Panc1 (cell line): ENCODE results near the gene TMEM225.

Experiments
- POLR2AphosphoS5 ChIP-seq: IDR thresholded peaks from 2 replicates; pipeline ENCODE4 v1.6.1; 2012; ENCODE audit warnings: mild to moderate bottlenecking, low read depth, low read length, moderate library complexity
- REST ChIP-seq, 2 experiments: IDR thresholded peaks; 2 replicates each; pipeline ENCODE4 v1.6.1; 2011 to 2012; ENCODE audit warnings: low read depth in 2 of 2, control low read depth in 1 of 2, low read length in 1 of 2, mild to moderate bottlenecking in 1 of 2, moderate library complexity in 1 of 2; ENCODE audit not compliant: insufficient read depth in 1 of 2

GRCh38 chr11:123903932-123904331, 18.5 kb upstream of the TMEM225 start:
- no peak for TF ChIP-seq POLR2AphosphoS5
- TF ChIP-seq REST (IDR thresholded peaks at IDR 0.05; ENCODE audit: insufficient read depth in 1 of 2, low read depth in 2 of 2, low read length in 1 of 2), result no peak
